K562 treated with DMSO at 1 percent for 48 hours (cell line): ENCODE measurements around the gene NME3. TPM values are rescaled to one million over a fixed set of nuclear protein-coding genes. Genes with fewer than 3 reads are reported as not detected.

ENCODE experiments used
- total RNA-seq: library from RNA; unstranded; fragments of 300-600 nt; gene quantifications from 2 replicates; pipeline ENCODE4 v1.2.3, GENCODE V29; 2022; ENCODE audit warnings: low replicate concordance; ENCODE audit errors: extremely low read depth

Gene NME3
- not detected in 2 replicates for total RNA-seq

GRCh38 chr16:1771188-1771863, at the start of gene NME3:
TSS of gene NME3 (minus strand) at chr16:1771543. CDS start at chr16:1771534, 9 bp downstream.

GRCh38 chr16:1793578-1794220, 22.4 kb upstream of the NME3 start, which contains the start of gene IGFALS:
TSS of gene IGFALS (minus strand) at chr16:1793705. CDS start at chr16:1793652, 53 bp downstream.

GRCh38 chr16:1782408-1783264, 11.3 kb upstream of the NME3 start, which contains the start of the genes NUBP2 and SPSB3:
TSS of gene NUBP2 (plus strand) at chr16:1782960. CDS start at chr16:1783021, 61 bp downstream.
TSS of gene SPSB3 (minus strand) at chr16:1782571. CDS start at chr16:1781483, 1,088 bp downstream.

GRCh38 chr16:1772908-1773702, 1.8 kb upstream of the NME3 start, which contains the start of gene MRPS34:
TSS of gene MRPS34 (minus strand) at chr16:1773134. CDS start at chr16:1773119, 15 bp downstream.

GRCh38 chr16:1772362-1772907, 1.1 kb upstream of the NME3 start, which contains the start of gene EME2:
TSS of gene EME2 (plus strand) at chr16:1772810. CDS start at chr16:1773228, 418 bp downstream.

Other genes with a start within 250 kb of the NME3 start
- gene TMEM204, start 237.9 kb downstream of the NME3 start, total RNA-seq, result not detected in 2 replicates
- not detected in 2 replicates for gene IFT140, start 159.5 kb downstream of the NME3 start, total RNA-seq
- gene CRAMP1, start 159.2 kb downstream of the NME3 start, total RNA-seq, result not detected in 2 replicates
- gene JPT2, start 93.3 kb downstream of the NME3 start, total RNA-seq, result not detected in 2 replicates
- gene MAPK8IP3, start 65.3 kb downstream of the NME3 start, total RNA-seq, result not detected in 2 replicates
- gene EME2, start 1.3 kb upstream of the NME3 start, total RNA-seq, result not detected in 2 replicates
- not detected in 2 replicates for gene MRPS34, start 1.6 kb upstream of the NME3 start, total RNA-seq
- gene SPSB3, start 11.0 kb upstream of the NME3 start, total RNA-seq, result not detected in 2 replicates
- gene NUBP2, start 11.4 kb upstream of the NME3 start, total RNA-seq, result 502 TPM in 1 of 2 replicates, not detected in the other
- not detected in 2 replicates for gene IGFALS, start 22.2 kb upstream of the NME3 start, total RNA-seq
- gene HAGH, start 55.3 kb upstream of the NME3 start, total RNA-seq, result not detected in 2 replicates
- not detected in 2 replicates for gene FAHD1, start 55.7 kb upstream of the NME3 start, total RNA-seq
- not detected in 2 replicates for gene MEIOB, start 100.6 kb upstream of the NME3 start, total RNA-seq
- not detected in 2 replicates for gene HS3ST6, start 146.9 kb upstream of the NME3 start, total RNA-seq
- not detected in 2 replicates for gene MSRB1, start 171.7 kb upstream of the NME3 start, total RNA-seq
- not detected in 2 replicates for gene RPL3L, start 183.1 kb upstream of the NME3 start, total RNA-seq
- gene NDUFB10, start 188.0 kb upstream of the NME3 start, total RNA-seq, result not detected in 2 replicates
- 4,281 and 4,927 TPM in 2 replicates for gene RPS2, start 193.3 kb upstream of the NME3 start, total RNA-seq
- gene RNF151, start 195.3 kb upstream of the NME3 start, total RNA-seq, result not detected in 2 replicates
- gene TBL3, start 200.5 kb upstream of the NME3 start, total RNA-seq, result not detected in 2 replicates
- not detected in 2 replicates for gene NOXO1, start 209.9 kb upstream of the NME3 start, total RNA-seq
- not detected in 2 replicates for gene GFER, start 212.7 kb upstream of the NME3 start, total RNA-seq
- not detected in 2 replicates for gene SYNGR3, start 218.4 kb upstream of the NME3 start, total RNA-seq
- gene ZNF598, start 238.3 kb upstream of the NME3 start, total RNA-seq, result not detected in 2 replicates
- gene NPW, start 248.2 kb upstream of the NME3 start, total RNA-seq, result not detected in 2 replicates